ENCODE data around the gene GALNT4.

The GALNT4 gene

DNA sequence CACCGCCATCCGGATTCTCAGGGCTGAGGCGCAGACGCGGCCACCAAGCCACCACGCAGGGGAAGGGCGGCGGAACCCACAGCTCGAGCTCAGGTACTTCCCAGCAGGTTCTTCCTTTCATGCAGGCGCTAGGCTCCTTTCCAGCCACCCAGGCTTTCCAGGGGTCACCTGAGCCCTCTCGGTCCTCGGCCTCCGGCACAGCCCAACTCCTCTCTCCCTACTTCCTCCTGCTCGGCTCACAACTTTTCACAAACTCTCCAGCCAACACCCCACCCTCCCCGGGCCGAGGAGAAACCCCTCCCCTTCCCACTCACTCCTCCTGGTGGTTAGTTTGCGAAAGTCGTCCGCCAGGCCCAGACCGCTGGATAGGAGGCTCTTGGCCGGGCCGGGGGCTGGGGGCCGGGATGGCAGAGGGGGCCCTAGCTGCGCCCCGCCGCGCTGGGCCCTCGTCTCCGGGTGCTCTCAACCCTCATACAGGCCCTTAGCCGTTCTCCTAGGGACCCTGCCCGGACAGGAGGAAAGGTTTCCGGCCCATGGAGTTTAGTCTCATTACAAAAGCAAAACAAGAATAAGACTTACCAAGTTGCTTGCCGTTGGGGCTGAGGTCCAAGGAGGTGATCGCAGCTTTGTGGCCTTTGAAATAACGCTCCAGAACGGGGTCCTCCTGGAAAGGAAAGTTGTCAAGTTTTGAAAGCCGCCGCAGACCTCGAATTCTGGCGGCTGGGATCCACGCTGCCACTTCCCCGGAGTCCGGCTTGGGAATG is at the start of gene GALNT4:
Gene GALNT4 (minus strand): TSS at position 256 of the 764 bp plus-strand sequence. CDS start 247 bp downstream, at position 9.
- peak; percentile 79 to 83 for DNase-seq

DNA sequence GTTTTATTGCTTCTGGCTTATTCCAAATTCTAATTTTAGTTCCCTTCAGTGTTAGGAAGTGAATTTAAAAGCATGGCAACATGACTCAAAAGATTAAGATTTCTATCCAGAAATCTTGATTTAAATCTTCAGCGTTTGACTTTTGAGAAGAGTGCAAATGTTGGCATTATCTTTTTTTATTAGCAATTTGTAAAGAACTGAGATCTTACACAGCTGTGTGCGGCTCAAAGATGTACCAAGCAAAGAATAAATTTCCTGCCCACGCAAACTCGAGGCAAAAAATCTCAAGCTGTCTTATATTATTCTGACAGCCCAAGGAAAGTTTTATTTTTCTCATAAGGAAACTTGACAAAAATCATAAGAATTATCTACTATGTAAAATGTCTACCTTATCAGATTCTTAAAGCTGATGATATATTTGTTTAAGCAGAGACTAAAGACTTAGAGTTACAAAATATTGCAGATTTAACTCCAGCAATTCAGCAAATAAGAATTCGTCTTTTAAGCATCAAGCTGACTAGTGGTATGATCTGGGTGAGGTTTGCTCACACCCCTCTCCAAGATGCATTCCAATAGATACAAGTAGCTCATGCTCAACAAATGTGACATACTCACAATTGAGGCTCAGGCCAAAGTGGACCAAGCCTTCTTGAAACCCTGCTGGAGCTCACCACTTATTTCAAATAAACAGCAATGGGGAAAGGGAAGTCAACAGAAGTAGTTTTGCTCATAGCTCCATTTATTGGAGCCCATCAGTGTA is 48.6 kb upstream of the GALNT4 start:
- DNase-seq: no peak

DNA sequence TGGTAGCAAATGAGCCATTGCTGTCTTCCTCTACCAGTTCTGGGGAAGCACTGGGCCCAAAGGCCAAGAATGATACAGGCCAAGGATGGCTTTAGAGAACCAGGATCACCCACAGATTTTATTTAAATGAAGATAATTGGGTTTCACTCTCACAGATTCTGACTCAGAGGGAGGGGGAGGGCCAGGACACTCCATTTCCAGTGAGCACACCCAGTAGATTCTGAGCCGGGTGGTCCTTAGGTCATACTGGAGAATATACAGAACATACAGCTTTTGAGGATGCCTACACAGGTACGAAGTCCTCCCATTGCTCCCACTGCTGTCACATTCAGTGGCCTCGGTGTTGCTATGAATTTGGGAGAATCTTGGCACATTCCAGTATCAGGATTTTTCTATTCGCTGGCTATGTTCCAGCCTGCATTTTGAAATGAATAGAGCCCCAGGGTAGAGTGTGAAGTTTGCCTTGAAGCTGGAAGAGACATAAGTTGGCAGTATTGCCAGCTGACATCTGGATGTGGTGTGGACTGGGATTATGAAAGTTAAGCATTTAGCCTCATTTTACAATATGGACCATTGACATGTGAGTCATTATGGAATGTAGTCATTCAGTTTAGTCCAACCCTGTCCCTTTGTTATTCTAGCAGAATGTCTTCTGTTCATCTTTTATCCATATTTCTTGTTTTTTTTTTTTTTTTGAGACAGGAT is 47.0 kb upstream of the GALNT4 start:
- DNase-seq: no peak

GRCh38 chr12:89568484-89568883 is 43.9 kb upstream of the GALNT4 start:
- DNase-seq: no peak

- no peak for DNase-seq
Measured at GRCh38 chr12:89567691-89568239, 43.2 kb upstream of the GALNT4 start.

GRCh38 chr12:89566615-89567014 is 42.0 kb upstream of the GALNT4 start:
- DNase-seq: no peak

DNA sequence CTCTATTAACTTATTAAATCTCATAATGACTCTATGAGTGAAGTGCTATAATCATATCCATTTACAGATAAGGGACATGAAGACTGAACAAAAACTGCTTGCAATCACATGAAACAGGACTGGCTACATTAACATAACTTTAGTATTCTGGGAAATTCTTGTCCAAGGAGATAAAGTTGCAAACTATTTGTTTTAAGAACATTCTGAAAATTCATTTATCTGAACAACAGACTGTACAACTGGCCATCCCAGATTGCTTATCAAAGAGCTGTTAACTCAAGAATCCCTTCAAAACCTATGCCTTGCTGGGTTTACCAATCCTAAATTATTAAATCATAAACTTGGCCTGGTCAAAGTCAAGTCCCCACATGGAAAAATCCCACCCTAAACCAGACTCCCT is 40.4 kb upstream of the GALNT4 start:
- no peak for DNase-seq

DNA sequence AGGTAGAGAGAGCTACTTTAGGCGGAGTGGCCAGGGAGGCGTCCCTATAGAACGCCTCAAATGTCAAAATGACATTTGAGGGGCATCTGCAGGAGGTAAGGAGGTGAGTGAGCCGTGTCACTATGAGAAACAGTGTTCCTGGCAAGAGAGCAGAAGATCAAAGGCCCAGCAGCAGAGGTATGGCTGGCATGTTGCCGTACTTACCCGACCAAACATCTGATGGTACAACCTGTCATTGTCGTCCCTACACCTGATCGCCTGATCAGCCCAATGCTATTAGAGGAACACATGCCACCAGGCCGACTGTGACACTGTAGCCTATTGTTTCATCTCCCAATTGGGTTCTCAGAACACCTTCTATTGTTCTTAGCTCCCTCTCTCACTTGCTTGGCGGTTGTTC is 35.2 kb upstream of the GALNT4 start:
- no peak for DNase-seq

- DNase-seq: no peak
Measured at GRCh38 chr12:89556976-89557375, 32.4 kb upstream of the GALNT4 start.

GRCh38 chr12:89552376-89552775 is 27.8 kb upstream of the GALNT4 start:
- DNase-seq: no peak

DNA sequence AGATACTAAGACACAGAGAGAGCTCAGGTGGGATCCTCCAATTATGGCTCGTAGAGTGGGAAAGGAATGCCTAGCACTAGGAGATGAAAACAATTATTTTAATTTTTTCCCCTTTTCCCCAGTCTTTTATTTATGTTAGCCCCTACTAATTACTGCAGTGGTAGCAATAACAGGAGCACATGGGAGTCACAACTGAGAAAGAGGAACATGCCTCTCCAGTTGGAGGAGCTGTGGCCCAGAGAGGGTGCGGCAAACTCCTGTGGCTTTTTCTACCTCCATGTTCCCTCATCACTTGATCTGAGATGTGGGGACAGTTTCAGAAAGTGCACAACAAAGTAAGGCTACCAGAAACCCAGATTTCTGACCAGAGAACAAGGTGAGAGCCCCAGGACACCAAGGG is 27.2 kb upstream of the GALNT4 start:
- DNase-seq: no peak

- no peak for DNase-seq
Measured at GRCh38 chr12:89547101-89547500, 22.5 kb upstream of the GALNT4 start.

DNA sequence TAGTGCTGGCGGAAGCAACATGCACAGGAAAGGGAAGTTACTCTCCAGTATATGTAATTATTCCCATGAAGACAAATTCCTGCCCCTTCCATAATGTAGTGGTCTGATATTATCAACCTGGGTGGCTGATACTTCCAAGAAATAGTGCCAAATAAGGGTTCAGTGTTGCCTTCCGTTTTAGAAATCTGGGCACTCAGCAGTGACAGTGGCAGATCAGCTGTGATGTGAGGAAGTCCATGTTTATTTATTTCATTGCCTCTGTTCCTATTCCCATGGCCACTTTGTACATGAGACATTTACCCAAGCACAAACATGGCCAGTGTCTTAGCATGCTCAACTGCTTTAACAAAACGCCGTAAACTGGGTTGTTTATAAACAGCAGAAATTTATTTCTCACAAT is 21.6 kb upstream of the GALNT4 start:
- no peak for DNase-seq

GRCh38 chr12:89544681-89545184 is 20.1 kb upstream of the GALNT4 start:
- DNase-seq: no peak

GRCh38 chr12:89544022-89544421 is 19.4 kb upstream of the GALNT4 start:
- no peak for DNase-seq

DNA sequence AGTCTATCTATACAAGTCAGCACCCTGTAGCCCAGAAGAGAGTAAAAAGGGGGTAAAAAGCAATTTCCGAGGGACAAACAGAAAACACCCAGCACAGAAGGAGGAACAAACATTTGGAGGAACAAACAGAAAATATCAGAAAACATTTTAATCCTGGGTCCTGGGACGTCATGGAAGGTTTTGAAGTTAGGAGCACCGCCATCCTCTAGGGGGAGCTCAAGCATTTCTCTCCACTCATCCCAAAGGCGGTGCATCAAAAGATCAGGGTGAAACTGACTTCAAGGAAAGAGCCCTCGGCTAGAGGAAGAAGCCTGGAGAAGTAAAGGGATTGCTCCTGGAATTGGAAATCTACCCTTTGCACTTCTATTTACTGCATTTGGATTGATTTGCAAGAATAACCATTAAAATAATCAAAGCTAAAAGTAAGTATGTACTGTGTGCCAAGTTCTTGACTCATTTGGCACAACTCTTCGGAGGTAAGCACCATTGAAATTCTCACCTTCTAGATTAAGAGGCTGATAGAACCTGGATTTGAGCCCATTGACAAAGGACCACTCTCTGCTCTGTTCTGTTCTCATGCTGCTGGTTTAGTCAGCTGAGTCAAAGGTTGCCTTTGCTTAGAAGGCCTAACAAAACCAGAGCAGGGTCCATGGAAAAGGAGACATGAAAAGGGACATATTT is 18.5 kb upstream of the GALNT4 start:
- peak; percentile 66 to 71 for DNase-seq

GRCh38 chr12:89542236-89542635 is 17.6 kb upstream of the GALNT4 start:
- DNase-seq: no peak

- DNase-seq: no peak
Measured at GRCh38 chr12:89540586-89540985, 16.0 kb upstream of the GALNT4 start.

GRCh38 chr12:89539426-89540223 is 15.0 kb upstream of the GALNT4 start:
- no peak for DNase-seq

- no peak for DNase-seq
Measured at GRCh38 chr12:89538897-89539296, 14.3 kb upstream of the GALNT4 start.

DNA sequence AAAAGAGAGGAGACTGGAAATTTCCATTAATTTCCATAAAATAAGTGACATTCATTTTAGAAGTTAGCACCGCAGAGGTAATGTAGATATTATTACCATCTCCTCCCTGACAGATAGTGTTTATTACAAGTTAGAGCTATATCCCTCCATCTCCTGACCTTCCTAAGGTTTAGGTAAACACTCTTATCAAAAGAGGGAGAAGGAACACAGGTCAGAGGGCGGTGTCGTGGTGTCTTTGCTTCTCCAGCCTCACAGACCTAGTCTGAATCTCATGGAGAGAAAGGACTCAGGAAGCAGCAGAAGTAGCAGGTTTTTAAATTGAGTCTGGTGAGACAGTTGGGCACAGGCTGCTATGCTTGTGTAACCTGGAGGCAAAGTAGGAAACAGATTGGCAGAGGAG is 12.8 kb upstream of the GALNT4 start:
- DNase-seq: no peak

DNA sequence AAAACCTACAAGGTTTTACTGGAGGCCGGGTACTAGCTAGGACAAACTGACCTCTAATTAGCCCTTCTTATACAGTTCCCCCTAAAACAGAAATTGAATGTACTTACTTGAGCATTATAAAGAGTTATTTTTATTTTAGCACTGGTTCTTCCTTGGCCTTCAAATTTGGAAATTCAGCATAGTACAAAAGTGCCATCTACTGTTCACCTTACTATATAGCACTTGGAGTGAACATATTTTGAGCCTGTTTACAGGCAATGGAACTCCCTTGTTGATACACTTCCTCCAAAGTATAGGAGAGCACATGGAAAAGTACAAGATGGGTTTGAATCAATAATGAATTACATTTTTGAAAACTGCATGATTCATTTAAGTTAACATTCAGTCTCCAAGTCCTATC is 5.1 kb upstream of the GALNT4 start:
- peak in 1 of 2 donors; percentile 68 for DNase-seq
